Fibroblast of lung (primary cell): ENCODE results near the gene PLCD4. TPM values are rescaled to one million over a fixed set of nuclear protein-coding genes. Genes with fewer than 3 reads are reported as not detected.

Source experiments
- DNase-seq, 2 donors: peaks; one replicate each; pipeline versions ENCODE4 v3.0.0 to v3.0.0-alpha.2; 2010; ENCODE audit warnings: low read depth in 2 of 2
- H2AFZ ChIP-seq: 2 replicates; pipeline ENCODE4 v1.5.1; 2012; ENCODE audit warnings: low read length, control low read depth, inconsistent platforms
- H3K27ac ChIP-seq: 2 replicates; pipeline ENCODE4 v1.5.1; 2011; ENCODE audit warnings: low read length, control low read depth; ENCODE audit not compliant: insufficient read depth
- H3K27me3 ChIP-seq: 2 replicates; pipeline ENCODE4 v1.5.1; 2011; ENCODE audit warnings: mild to moderate bottlenecking, low read length; ENCODE audit not compliant: control insufficient read depth, insufficient read depth
- H3K36me3 ChIP-seq: 2 replicates; pipeline ENCODE4 v1.5.1; 2011; ENCODE audit warnings: low read length; ENCODE audit not compliant: control insufficient read depth, insufficient read depth
- H3K4me1 ChIP-seq: 2 replicates; pipeline ENCODE4 v1.5.1; 2011; ENCODE audit warnings: low read length; ENCODE audit not compliant: control insufficient read depth, insufficient read depth; ENCODE audit errors: extremely low read depth
- H3K4me2 ChIP-seq: 2 replicates; pipeline ENCODE4 v1.5.1; 2011; ENCODE audit warnings: low read length, control low read depth; ENCODE audit not compliant: insufficient read depth; ENCODE audit errors: extremely low read depth
- H3K4me3 ChIP-seq, 4 experiments: fragments of 200-600 bp in 1 of 4; sonication (generic) in 1 of 4; replicated peaks in 1 of 4; 2 replicates each; pipeline ENCODE4 v1.5.1; 2011 to 2016; ENCODE audit warnings: low read length in 4 of 4, low read depth in 3 of 4, mild to moderate bottlenecking in 3 of 4, control low read depth in 2 of 4, inconsistent platforms in 1 of 4, mixed read lengths in 1 of 4; ENCODE audit not compliant: insufficient read depth in 1 of 4; ENCODE audit errors: control extremely low read depth in 1 of 4
- H3K79me2 ChIP-seq: 2 replicates; pipeline ENCODE4 v1.5.1; 2012; ENCODE audit warnings: mild to moderate bottlenecking, low read length, inconsistent platforms; ENCODE audit not compliant: control insufficient read depth, insufficient read depth
- H3K9ac ChIP-seq: 2 replicates; pipeline ENCODE4 v1.5.1; 2011; ENCODE audit warnings: mild to moderate bottlenecking, low read length, control low read depth; ENCODE audit not compliant: insufficient read depth
- H3K9me3 ChIP-seq: 2 replicates; pipeline ENCODE4 v1.5.1; 2012; ENCODE audit warnings: low read depth, low read length; ENCODE audit not compliant: control insufficient read depth, insufficient read depth
- H4K20me1 ChIP-seq: 2 replicates; pipeline ENCODE4 v1.5.1; 2011; ENCODE audit warnings: low read length; ENCODE audit not compliant: control insufficient read depth, insufficient read depth; ENCODE audit errors: extremely low read depth
- CTCF ChIP-seq, 2 donors: IDR thresholded peaks in 1 of 2; conservative IDR thresholded peaks in 1 of 2; 1 replicate in 1 of 2; 2 replicates in 1 of 2; pipeline ENCODE4 v1.5.1; 2011 to 2012; ENCODE audit warnings: low read length in 2 of 2, control low read depth in 1 of 2, inconsistent platforms in 1 of 2, low read depth in 1 of 2, mild to moderate bottlenecking in 1 of 2
- EZH2 ChIP-seq: IDR thresholded peaks from 2 replicates; pipeline ENCODE4 v1.5.1; 2012; ENCODE audit warnings: low read length, control low read depth, mild to moderate bottlenecking; ENCODE audit errors: missing control alignments
- polyA plus RNA-seq, 2 donors: library from polyadenylated mRNA; depleted of rRNA in 1 of 2; stranded (reverse) in 1 of 2; unstranded in 1 of 2; fragments of >200 nt; gene quantifications; 2 replicates each; pipeline ENCODE4 v1.2.1, GENCODE V29; 2011 to 2012; ENCODE audit warnings: missing spikeins in 1 of 2
- total RNA-seq: library from RNA; depleted of rRNA; stranded (reverse); fragments of >200 nt; gene quantifications from 2 replicates; pipeline ENCODE4 v1.2.1, GENCODE V29; 2014

PLCD4 gene
- total and polyA plus RNA-seq, 2 donors (not counting 1 experiment from before 2014, with no cell fraction given) = 5.8 to 10.7 TPM

GRCh38 chr2:218618102-218618860 is 10.6 kb downstream of the PLCD4 start:
- H3K79me2 ChIP-seq = no peaks in the 10 kb centered on the region
- H4K20me1 ChIP-seq = no peaks in the 10 kb centered on the region
- no peak overlapping the region for H3K27ac ChIP-seq
- no peaks in the 10 kb centered on the region for H3K36me3 ChIP-seq
- no peak overlapping the region for H2AFZ ChIP-seq
- no peaks in the 10 kb centered on the region for H3K4me1 ChIP-seq
- no peak overlapping the region for H3K4me3 ChIP-seq
- no peaks in the 10 kb centered on the region for H3K27me3 ChIP-seq
- no peaks in the 10 kb centered on the region for H3K9me3 ChIP-seq
- no peak overlapping the region for H3K4me2 ChIP-seq
- TF ChIP-seq EZH2 (no peak), CTCF (conservative IDR thresholded peaks at IDR 0.05 in 1 of 2, IDR thresholded peaks at IDR 0.05 in 1 of 2; ENCODE audit: low read depth in 1 of 2, low read length in 2 of 2) (no peak)
- no peak overlapping the region for H3K9ac ChIP-seq
- peak in 1 of 2 donors; percentile 19 for DNase-seq

DNA sequence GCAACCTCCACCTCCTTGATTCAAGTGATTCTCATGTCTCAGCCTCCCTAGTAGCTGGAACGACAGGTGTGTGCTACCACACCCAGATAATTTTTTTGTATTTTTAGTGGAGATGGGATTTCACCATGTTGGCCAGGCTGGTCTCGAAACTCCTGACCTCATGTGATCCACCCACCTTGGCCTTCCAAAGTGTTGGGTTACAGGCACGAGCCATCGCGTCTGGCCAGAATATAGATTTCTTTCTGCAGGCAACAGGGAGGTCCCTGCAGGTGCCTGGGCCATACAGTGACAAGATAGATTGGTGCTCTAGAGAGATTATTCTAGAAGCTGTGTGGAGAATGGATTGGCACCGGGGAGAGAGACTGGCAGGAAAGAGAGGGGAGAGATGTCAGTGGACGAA is 13.3 kb downstream of the PLCD4 start:
- H3K9me3 ChIP-seq = no peaks in the 10 kb centered on the region
- no peaks in the 10 kb centered on the region for H3K27me3 ChIP-seq
- H3K9ac ChIP-seq = no peak overlapping the region
- no peak for DNase-seq
- no peaks in the 10 kb centered on the region for H3K79me2 ChIP-seq
- no peak overlapping the region for H3K4me3 ChIP-seq
- H2AFZ ChIP-seq = no peak overlapping the region
- H3K36me3 ChIP-seq = no peaks in the 10 kb centered on the region
- no peak overlapping the region for H3K4me2 ChIP-seq
- TF ChIP-seq EZH2 (no peak), CTCF (conservative IDR thresholded peaks at IDR 0.05 in 1 of 2, IDR thresholded peaks at IDR 0.05 in 1 of 2; ENCODE audit: low read depth in 1 of 2, low read length in 2 of 2) (no peak)
- H3K27ac ChIP-seq = no peak overlapping the region
- no peaks in the 10 kb centered on the region for H3K4me1 ChIP-seq
- no peaks in the 10 kb centered on the region for H4K20me1 ChIP-seq

DNA sequence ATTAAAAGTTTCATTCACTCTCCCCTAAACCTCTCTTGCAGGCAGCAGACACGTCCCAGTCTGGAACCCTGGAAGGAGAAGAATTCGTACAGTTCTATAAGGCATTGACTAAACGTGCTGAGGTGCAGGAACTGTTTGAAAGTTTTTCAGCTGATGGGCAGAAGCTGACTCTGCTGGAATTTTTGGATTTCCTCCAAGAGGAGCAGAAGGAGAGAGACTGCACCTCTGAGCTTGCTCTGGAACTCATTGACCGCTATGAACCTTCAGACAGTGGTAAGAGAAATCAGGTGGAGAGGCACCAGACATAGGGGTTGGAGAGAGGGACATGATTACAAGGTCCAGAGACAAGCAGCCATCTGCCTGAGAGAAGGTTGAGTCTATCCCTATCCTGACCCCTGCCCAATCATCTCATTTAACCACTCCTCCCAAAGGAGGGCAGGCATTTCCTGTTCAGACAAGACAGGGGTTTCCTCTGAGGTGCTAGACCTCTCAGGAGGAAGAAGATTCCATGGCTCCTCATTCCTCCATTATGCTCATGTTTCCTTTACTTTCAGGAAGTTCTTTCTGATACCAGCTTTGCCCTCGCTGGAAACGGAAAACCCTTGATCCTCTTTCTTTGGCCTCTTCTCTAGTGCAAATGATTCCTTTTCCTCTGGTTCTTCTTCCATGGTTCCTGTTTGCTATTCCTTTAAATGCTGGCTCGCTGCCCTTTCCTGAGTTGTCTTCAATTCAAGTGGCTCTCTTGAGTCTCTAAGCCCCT is 15.1 kb downstream of the PLCD4 start:
- DNase-seq = peak in 1 of 2 donors; percentile 21
- Histone ChIP-seq H3K4me2 (no peak overlapping the region), H4K20me1 (no peaks in the 10 kb centered on the region), H3K36me3 (no peaks in the 10 kb centered on the region), H3K4me1 (no peaks in the 10 kb centered on the region), H3K27me3 (no peaks in the 10 kb centered on the region), H3K9ac (no peak overlapping the region), H3K79me2 (no peaks in the 10 kb centered on the region), H2AFZ (no peak overlapping the region), H3K27ac (no peak overlapping the region), H3K9me3 (no peaks in the 10 kb centered on the region), H3K4me3 (no peak overlapping the region)
- TF ChIP-seq EZH2 (no peak), CTCF (conservative IDR thresholded peaks at IDR 0.05 in 1 of 2, IDR thresholded peaks at IDR 0.05 in 1 of 2; ENCODE audit: low read depth in 1 of 2, low read length in 2 of 2) (no peak)
